Effector CD8-positive, alpha-beta T cell (primary cell): ENCODE results near the gene PDAP1.
"Not testable (repeated sequence)": the region's sequence is repeated elsewhere in the genome, so short reads cannot be mapped to it uniquely, and the experiment has no call there.

Experiments used
- DNase-seq: peaks from one replicate; lab custom pipeline; 2025; lab: John Stamatoyannopoulos, UW

PDAP1 gene

GRCh38 chr7:99379043-99379577 is 29.3 kb downstream of the PDAP1 start:
- DNase-seq: peak; percentile 42

- DNase-seq: peak; percentile 51
Measured at GRCh38 chr7:99375070-99375807, 33.2 kb downstream of the PDAP1 start.

- DNase-seq: peak; percentile 75
Measured at GRCh38 chr7:99374111-99375064, 34.0 kb downstream of the PDAP1 start, which contains the start of gene ARPC1B. ARPC1B (plus strand) TSS chr7:99374730; CDS start chr7:99385715, 10,985 bp downstream.

- DNase-seq: no peak
Measured at GRCh38 chr7:99373091-99374066, 35.0 kb downstream of the PDAP1 start.

GRCh38 chr7:99372275-99373090 is 35.9 kb downstream of the PDAP1 start:
- DNase-seq: peak; percentile 22

GRCh38 chr7:99371376-99371920 is 36.9 kb downstream of the PDAP1 start:
- no peak for DNase-seq

GRCh38 chr7:99369767-99370391 is 38.5 kb downstream of the PDAP1 start:
- no peak for DNase-seq

- no peak for DNase-seq
Measured at GRCh38 chr7:99368750-99369389, 39.5 kb downstream of the PDAP1 start.

- no peak for DNase-seq
Measured at GRCh38 chr7:99366646-99367045, 41.8 kb downstream of the PDAP1 start.

- DNase-seq: peak; percentile 62
Measured at GRCh38 chr7:99365318-99366141, 42.9 kb downstream of the PDAP1 start.

GRCh38 chr7:99363286-99363685 is 45.1 kb downstream of the PDAP1 start:
- DNase-seq: no peak

- DNase-seq: no peak
Measured at GRCh38 chr7:99362801-99363200, 45.6 kb downstream of the PDAP1 start.

- DNase-seq: no peak
Measured at GRCh38 chr7:99359465-99360154, 48.8 kb downstream of the PDAP1 start.

GRCh38 chr7:99358521-99358920 is 49.9 kb downstream of the PDAP1 start:
- not testable (repeated sequence) for DNase-seq

- DNase-seq: no peak
Measured at GRCh38 chr7:99357701-99358490, 50.5 kb downstream of the PDAP1 start.

GRCh38 chr7:99355098-99355497 is 53.3 kb downstream of the PDAP1 start:
- no peak for DNase-seq

- DNase-seq: no peak
Measured at GRCh38 chr7:99352247-99352646, 56.1 kb downstream of the PDAP1 start.
